H9 (cell line): ENCODE measurements around the gene TIRAP. TPM values are rescaled to one million over a fixed set of nuclear protein-coding genes. Genes with fewer than 3 reads are reported as not detected.

ENCODE experiments used
- DNase-seq: peaks from one replicate; pipeline ENCODE4 v3.0.0-alpha.2; 2017
- H2AFZ ChIP-seq: one replicate; pipeline ENCODE4 v1.6.1; 2013; ENCODE audit warnings: mild to moderate bottlenecking, low read length, control low read depth, moderate library complexity
- H2AK5ac ChIP-seq: 2 replicates; pipeline ENCODE4 v1.6.1; 2013; ENCODE audit warnings: low read length, control low read depth, mixed read lengths; ENCODE audit not compliant: insufficient read length
- H2BK120ac ChIP-seq: one replicate; pipeline ENCODE4 v1.6.1; 2013; ENCODE audit warnings: low read depth, mild to moderate bottlenecking, low read length, control low read depth, inconsistent platforms; ENCODE audit not compliant: poor library complexity, severe bottlenecking
- H2BK12ac ChIP-seq: 2 replicates; pipeline ENCODE4 v1.6.1; 2013; ENCODE audit warnings: low read length, control low read depth, mixed read lengths, low read depth; ENCODE audit not compliant: insufficient read length
- H2BK15ac ChIP-seq: 2 replicates; pipeline ENCODE4 v1.6.1; 2013; ENCODE audit warnings: low read depth, low read length, control low read depth
- H2BK20ac ChIP-seq: one replicate; pipeline ENCODE4 v1.6.1; 2013; ENCODE audit warnings: low read depth, mild to moderate bottlenecking, low read length, control low read depth, inconsistent platforms; ENCODE audit not compliant: poor library complexity, severe bottlenecking
- H2BK5ac ChIP-seq: 2 replicates; pipeline ENCODE4 v1.6.1; 2013; ENCODE audit warnings: low read length, control low read depth, mixed read lengths; ENCODE audit not compliant: insufficient read length
- H3K14ac ChIP-seq: 2 replicates; pipeline ENCODE4 v1.6.1; 2013; ENCODE audit warnings: low read length, control low read depth; ENCODE audit not compliant: insufficient read depth
- H3K18ac ChIP-seq: 2 replicates; pipeline ENCODE4 v1.6.1; 2013; ENCODE audit warnings: low read depth, mild to moderate bottlenecking, mixed read lengths, low read length, control low read depth; ENCODE audit not compliant: insufficient read length
- H3K23ac ChIP-seq: 2 replicates; pipeline ENCODE4 v1.6.1; 2013; ENCODE audit warnings: low read length, control low read depth, mixed read lengths, low read depth; ENCODE audit not compliant: insufficient read length
- H3K23me2 ChIP-seq: 2 replicates; pipeline ENCODE4 v1.6.1; 2013; ENCODE audit warnings: low read depth, mild to moderate bottlenecking, mixed read lengths, low read length, control low read depth; ENCODE audit not compliant: insufficient read length, poor library complexity, severe bottlenecking
- H3K27ac ChIP-seq: 2 replicates; pipeline ENCODE4 v1.5.1; 2013; ENCODE audit warnings: low read length, control low read depth, mixed read lengths, low read depth; ENCODE audit not compliant: insufficient read length
- H3K27me3 ChIP-seq: 2 replicates; pipeline ENCODE4 v1.6.1; 2013; ENCODE audit warnings: low read length, control low read depth, inconsistent platforms; ENCODE audit not compliant: insufficient read depth
- H3K4ac ChIP-seq: 2 replicates; pipeline ENCODE4 v1.6.1; 2013; ENCODE audit warnings: low read depth, mild to moderate bottlenecking, control low read depth, inconsistent platforms, low read length, moderate library complexity
- H3K4me1 ChIP-seq: 2 replicates; pipeline ENCODE4 v1.6.1; 2013; ENCODE audit warnings: low read length, control low read depth, inconsistent platforms; ENCODE audit not compliant: insufficient read depth
- H3K4me2 ChIP-seq: 2 replicates; pipeline ENCODE4 v1.6.1; 2013; ENCODE audit warnings: low read length, control low read depth, mixed read lengths; ENCODE audit not compliant: insufficient read length, insufficient read depth
- H3K56ac ChIP-seq: 2 replicates; pipeline ENCODE4 v1.6.1; 2013; ENCODE audit warnings: low read depth, mild to moderate bottlenecking, mixed read lengths, low read length, control low read depth; ENCODE audit not compliant: insufficient read length
- H3K79me1 ChIP-seq: 2 replicates; pipeline ENCODE4 v1.6.1; 2013; ENCODE audit warnings: low read depth, mild to moderate bottlenecking, moderate library complexity, low read length, control low read depth, inconsistent platforms; ENCODE audit not compliant: insufficient read depth, poor library complexity, severe bottlenecking
- H3K79me2 ChIP-seq: 2 replicates; pipeline ENCODE4 v1.6.1; 2013; ENCODE audit warnings: low read length, control low read depth, inconsistent platforms; ENCODE audit not compliant: insufficient read depth
- H3K9ac ChIP-seq: 2 replicates; pipeline ENCODE4 v1.6.1; 2013; ENCODE audit warnings: low read length, control low read depth, mixed read lengths; ENCODE audit not compliant: insufficient read length; ENCODE audit errors: extremely low read depth
- H3K9me3 ChIP-seq: one replicate; pipeline ENCODE4 v1.6.1; 2013; ENCODE audit warnings: low read depth, low read length, inconsistent platforms; ENCODE audit not compliant: control insufficient read depth
- H3T11ph ChIP-seq: one replicate; pipeline ENCODE4 v1.6.1; 2013; ENCODE audit warnings: mild to moderate bottlenecking, low read length, control low read depth, inconsistent platforms
- H4K20me1 ChIP-seq: one replicate; pipeline ENCODE4 v1.6.1; 2013; ENCODE audit not compliant: control insufficient read depth, insufficient read length, insufficient read depth
- H4K5ac ChIP-seq: 2 replicates; pipeline ENCODE4 v1.6.1; 2013; ENCODE audit warnings: low read depth, mild to moderate bottlenecking, mixed read lengths, low read length, control low read depth; ENCODE audit not compliant: insufficient read length
- H4K8ac ChIP-seq: replicated peaks from 2 replicates; pipeline ENCODE4 v1.6.1; 2013; ENCODE audit warnings: low read length, control low read depth, mixed read lengths, low read depth; ENCODE audit not compliant: insufficient read length
- H4K91ac ChIP-seq: 2 replicates; pipeline ENCODE4 v1.6.1; 2013; ENCODE audit warnings: low read depth, mild to moderate bottlenecking, moderate library complexity, mixed read lengths, low read length, control low read depth; ENCODE audit not compliant: insufficient read length
- H3K27ac Mint-ChIP-seq, 3 experiments: 2 replicates in 2 of 3; 3 replicates in 1 of 3; pipeline ENCODE4 v1.8.0; 2020 to 2021; ENCODE audit warnings: mixed read lengths in 3 of 3, mild to moderate bottlenecking in 1 of 3, moderate library complexity in 1 of 3
- H3K27me3 Mint-ChIP-seq: 2 replicates; pipeline ENCODE4 v1.8.0; 2021; ENCODE audit warnings: low read depth, mild to moderate bottlenecking, moderate library complexity, mixed read lengths
- H3K36me3 Mint-ChIP-seq, 3 experiments: 2 replicates in 2 of 3; 3 replicates in 1 of 3; pipeline ENCODE4 v1.8.0; 2020 to 2021; ENCODE audit warnings: low read depth in 3 of 3, mixed read lengths in 3 of 3; ENCODE audit not compliant: insufficient read depth in 1 of 3
- H3K4me1 Mint-ChIP-seq, 2 experiments: 2 replicates each; pipeline ENCODE4 v1.8.0; 2020; ENCODE audit warnings: mixed read lengths in 2 of 2
- H3K4me3 Mint-ChIP-seq, 2 experiments: 2 replicates in 1 of 2; 3 replicates in 1 of 2; pipeline ENCODE4 v1.8.0; 2020 to 2021; ENCODE audit warnings: mild to moderate bottlenecking in 2 of 2, mixed read lengths in 2 of 2, moderate library complexity in 1 of 2
- H3K9me3 Mint-ChIP-seq, 2 experiments: 2 replicates in 1 of 2; 3 replicates in 1 of 2; pipeline ENCODE4 v1.8.0; 2020; ENCODE audit warnings: mild to moderate bottlenecking in 2 of 2, mixed read lengths in 2 of 2, moderate library complexity in 1 of 2
- CTCF ChIP-seq: fragments of 200-600 bp; sonication (generic); conservative IDR thresholded peaks from 3 replicates; pipeline ENCODE4 v1.8.0; 2021; ENCODE audit warnings: antibody characterized with exemption, mild to moderate bottlenecking
- WGBS: extraction: QIAGEN DNeasy Blood & Tissue Kit; methylation state at CpG from one replicate; pipeline ENCODE4 v1.1.7; 2013; ENCODE audit warnings: missing lambda C conversion rate, low lambda C conversion rate, mixed read lengths; ENCODE audit not compliant: insufficient read length; ENCODE audit errors: extremely low coverage; 5-methylcytosine and 5-hydroxymethylcytosine counted together
- total RNA-seq: library from RNA; stranded (reverse); gene quantifications from 2 replicates; pipeline ENCODE4 v1.2.1, GENCODE V29; 2021

Gene TIRAP
- total RNA-seq, 1 experiment from 2014 or later, result 7.0 TPM

GRCh38 chr11:126293726-126294125 lies 10.8 kb downstream of the TIRAP start:
- Mint-ChIP-seq H3K27ac (peak overlapping the region in 2 of 3 experiments; percentile 74 to 75; a peak in 2 of 7 replicates), H3K4me1 (no peaks in the 10 kb centered on the region), H3K4me3 (no peak overlapping the region), H3K27me3 (no peaks in the 10 kb centered on the region), H3K36me3 (peaks cover 9 to 39% (median 9%) of the 10 kb centered on the region in 3 experiments; a peak in 5 of 7 replicates), H3K9me3 (no peaks in the 10 kb centered on the region)
- TF ChIP-seq CTCF, result no peak
- Histone ChIP-seq H3K56ac (no peak overlapping the region), H3K27me3 (no peaks in the 10 kb centered on the region), H3K14ac (no peak overlapping the region), H3K18ac (no peak overlapping the region), H3K9me3 (no peaks in the 10 kb centered on the region), H4K20me1 (no peaks in the 10 kb centered on the region), H3K4me1 (no peaks in the 10 kb centered on the region), H4K5ac (no peak overlapping the region), H4K91ac (no peak overlapping the region), H3K4me2 (no peak overlapping the region), H2AK5ac (no peak overlapping the region), H2BK15ac (no peak overlapping the region), H2BK12ac (no peak overlapping the region), H2BK20ac (no peak overlapping the region), H3K27ac (no peak overlapping the region), H2AFZ (no peak overlapping the region), H3T11ph (no peak overlapping the region), H3K23me2 (no peaks in the 10 kb centered on the region), H4K8ac (no peak overlapping the region), H3K4ac (no peak overlapping the region), H3K79me1 (no peaks in the 10 kb centered on the region), H2BK120ac (no peak overlapping the region), H2BK5ac (no peak overlapping the region), H3K9ac (no peak overlapping the region), H3K23ac (no peak overlapping the region), H3K79me2 (no peaks in the 10 kb centered on the region)
- DNase-seq, result no peak
- WGBS, result no CpG with 5 or more reads among the region's 5 CpGs
